ENCODE data around the gene HTR6.

The HTR6 gene

GRCh38 chr1:19620786-19621185, 43.9 kb upstream of the HTR6 start:
- TF ChIP-seq FOXP2 (optimal IDR thresholded peaks at IDR 0.05; ENCODE audit: borderline replicate concordance, extremely low read depth, extremely low read length, insufficient read depth) (no peak), POLR2AphosphoS5 (IDR thresholded peaks at IDR 0.05; ENCODE audit: low read depth, low read length) (no peak), SIN3A (IDR thresholded peaks at IDR 0.05; ENCODE audit: borderline replicate concordance, insufficient read depth, low read length) (no peak), TAF1 (IDR thresholded peaks at IDR 0.05; ENCODE audit: borderline replicate concordance, insufficient read depth, low read length) (no peak), REST (IDR thresholded peaks at IDR 0.05; ENCODE audit: insufficient read depth in 1 of 2, low read depth in 2 of 2, low read length in 2 of 2) (no peak)

GRCh38 chr1:19621274-19621950, 43.3 kb upstream of the HTR6 start:
- TF ChIP-seq SIN3A (IDR thresholded peaks at IDR 0.05; ENCODE audit: borderline replicate concordance, insufficient read depth, low read length) (no peak), TAF1 (IDR thresholded peaks at IDR 0.05; ENCODE audit: borderline replicate concordance, insufficient read depth, low read length) (no peak), POLR2AphosphoS5 (IDR thresholded peaks at IDR 0.05; ENCODE audit: low read depth, low read length) (no peak), REST (IDR thresholded peaks at IDR 0.05; ENCODE audit: insufficient read depth in 1 of 2, low read depth in 2 of 2, low read length in 2 of 2) (no peak), FOXP2 (optimal IDR thresholded peaks at IDR 0.05; ENCODE audit: borderline replicate concordance, extremely low read depth, extremely low read length, insufficient read depth) (no peak)

GRCh38 chr1:19622204-19622603, 42.5 kb upstream of the HTR6 start:
- no peak for TF ChIP-seq REST (IDR thresholded peaks at IDR 0.05; ENCODE audit: insufficient read depth in 1 of 2, low read depth in 2 of 2, low read length in 2 of 2)
- TF ChIP-seq TAF1 (IDR thresholded peaks at IDR 0.05; ENCODE audit: borderline replicate concordance, insufficient read depth, low read length), result no peak
- TF ChIP-seq SIN3A (IDR thresholded peaks at IDR 0.05; ENCODE audit: borderline replicate concordance, insufficient read depth, low read length), result no peak
- TF ChIP-seq FOXP2 (optimal IDR thresholded peaks at IDR 0.05; ENCODE audit: borderline replicate concordance, extremely low read depth, extremely low read length, insufficient read depth), result no peak
- TF ChIP-seq POLR2AphosphoS5 (IDR thresholded peaks at IDR 0.05; ENCODE audit: low read depth, low read length), result no peak

- TF ChIP-seq POLR2AphosphoS5 (IDR thresholded peaks at IDR 0.05; ENCODE audit: low read depth, low read length) (no peak), REST (IDR thresholded peaks at IDR 0.05; ENCODE audit: insufficient read depth in 1 of 2, low read depth in 2 of 2, low read length in 2 of 2) (no peak), FOXP2 (optimal IDR thresholded peaks at IDR 0.05; ENCODE audit: borderline replicate concordance, extremely low read depth, extremely low read length, insufficient read depth) (no peak), SIN3A (IDR thresholded peaks at IDR 0.05; ENCODE audit: borderline replicate concordance, insufficient read depth, low read length) (no peak), TAF1 (IDR thresholded peaks at IDR 0.05; ENCODE audit: borderline replicate concordance, insufficient read depth, low read length) (no peak)
Observed at GRCh38 chr1:19623523-19623922, 41.2 kb upstream of the HTR6 start.

Measured in PFSK-1 (cell line).